Smooth muscle cell (in vitro differentiated cells): ENCODE results near the gene GLI3. TPM values are rescaled to one million over a fixed set of nuclear protein-coding genes. Genes with fewer than 3 reads are reported as not detected.

ENCODE experiments used
- DNase-seq: peaks from one replicate; lab custom pipeline; 2025; ENCODE audit not compliant: unreplicated experiment; lab: John Stamatoyannopoulos, UW
- H2AFZ ChIP-seq: fragments of 200-600 bp; sonication (generic); 2 replicates; pipeline ENCODE4 v1.6.0; 2016; ENCODE audit warnings: antibody characterized with exemption, low read depth, mild to moderate bottlenecking
- H3F3A ChIP-seq: fragments of 200-600 bp; sonication (generic); 2 replicates; pipeline ENCODE4 v1.6.0; 2017; ENCODE audit warnings: antibody characterized with exemption, low read depth
- H3K27ac ChIP-seq: fragments of 200-600 bp; sonication (generic); 2 replicates; pipeline ENCODE4 v1.5.1; 2016; ENCODE audit warnings: low read depth, mild to moderate bottlenecking
- H3K27me3 ChIP-seq: fragments of 200-600 bp; sonication (generic); 2 replicates; pipeline ENCODE4 v1.6.1; 2016; ENCODE audit warnings: low read depth, mild to moderate bottlenecking
- H3K36me3 ChIP-seq: fragments of 200-600 bp; sonication (generic); 2 replicates; pipeline ENCODE4 v1.5.1; 2016; ENCODE audit warnings: low read depth
- H3K4me1 ChIP-seq: fragments of 200-600 bp; sonication (generic); 2 replicates; pipeline ENCODE4 v1.5.1; 2016; ENCODE audit warnings: low read depth
- H3K4me2 ChIP-seq: fragments of 200-600 bp; sonication (generic); 2 replicates; pipeline ENCODE4 v1.6.0; 2016; ENCODE audit warnings: mild to moderate bottlenecking
- H3K4me3 ChIP-seq: fragments of 200-600 bp; sonication (generic); 2 replicates; pipeline ENCODE4 v1.5.1; 2016; ENCODE audit warnings: mild to moderate bottlenecking
- H3K79me2 ChIP-seq: fragments of 200-600 bp; sonication (generic); 2 replicates; pipeline ENCODE4 v1.6.0; 2016; ENCODE audit warnings: low read depth, mild to moderate bottlenecking
- H3K9ac ChIP-seq: fragments of 200-600 bp; sonication (generic); 2 replicates; pipeline ENCODE4 v1.6.0; 2016; ENCODE audit warnings: low read depth
- H3K9me3 ChIP-seq: fragments of 200-600 bp; sonication (generic); replicated peaks from 2 replicates; pipeline ENCODE4 v1.5.1; 2016; ENCODE audit warnings: low read depth
- H4K20me1 ChIP-seq: fragments of 200-600 bp; sonication (generic); 2 replicates; pipeline ENCODE4 v1.6.0; 2016; ENCODE audit warnings: low read depth
- WGBS: methylation state at CpG from one replicate; pipeline ENCODE4 v1.1.7; 2016; ENCODE audit warnings: low lambda C conversion rate; 5-methylcytosine and 5-hydroxymethylcytosine counted together
- polyA plus RNA-seq: library from polyadenylated mRNA; unstranded; fragments of >200 nt; fragmentation: Nextera tagmentation; extraction: Ambion mirVana; gene quantifications from 2 replicates; pipeline ENCODE4 v1.2.1, GENCODE V29; 2016
- total RNA-seq: library from RNA; depleted of rRNA; stranded (reverse); fragments of >200 nt; gene quantifications from 2 replicates; pipeline ENCODE4 v1.2.3, GENCODE V29; 2014
- TF ChIP-seq, protein P1 (sequence below): fragments of 200-600 bp; sonication (generic); IDR thresholded peaks from 2 replicates; pipeline ENCODE4 v1.5.1; 2017; ENCODE audit warnings: borderline replicate concordance, mild to moderate bottlenecking, antibody characterized with exemption; ENCODE audit not compliant: insufficient read depth, poor library complexity, severe bottlenecking

Gene GLI3
- total and polyA plus RNA-seq, 2 experiments from 2014 or later: 31.1 to 70.4 TPM

DNA sequence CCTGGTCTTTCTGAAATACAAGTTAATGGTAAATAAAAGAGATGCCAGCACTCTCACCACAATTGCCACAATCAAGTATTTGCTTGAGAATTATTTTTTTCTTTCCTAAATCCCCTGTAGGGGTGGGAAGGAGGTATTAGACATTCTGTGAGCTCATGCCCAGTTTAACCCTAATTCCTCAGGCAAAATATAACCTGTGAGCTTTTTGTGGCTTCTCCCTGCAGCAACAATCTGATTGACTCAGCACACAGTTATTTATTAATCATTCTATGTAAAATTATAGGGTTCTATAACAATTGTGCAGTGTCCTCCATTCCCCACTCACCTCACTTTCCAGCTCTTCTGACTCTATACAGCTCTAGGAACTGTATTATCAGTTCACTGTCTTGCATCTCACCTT is 66.3 kb downstream of the GLI3 start:
- no peak for DNase-seq
- no peaks in the 10 kb centered on the region for H3K36me3 ChIP-seq
- H3K4me3 ChIP-seq: no peak overlapping the region
- no peaks in the 10 kb centered on the region for H3F3A ChIP-seq
- peaks cover 8% of the 10 kb centered on the region for H3K4me1 ChIP-seq
- H3K27ac ChIP-seq: peak overlapping the region; percentile 32
- no peaks in the 10 kb centered on the region for H3K27me3 ChIP-seq
- H3K79me2 ChIP-seq: peaks cover 95% of the 10 kb centered on the region
- H2AFZ ChIP-seq: no peak overlapping the region
- peaks cover 100% of the 10 kb centered on the region for H4K20me1 ChIP-seq
- TF ChIP-seq, protein P1, sequence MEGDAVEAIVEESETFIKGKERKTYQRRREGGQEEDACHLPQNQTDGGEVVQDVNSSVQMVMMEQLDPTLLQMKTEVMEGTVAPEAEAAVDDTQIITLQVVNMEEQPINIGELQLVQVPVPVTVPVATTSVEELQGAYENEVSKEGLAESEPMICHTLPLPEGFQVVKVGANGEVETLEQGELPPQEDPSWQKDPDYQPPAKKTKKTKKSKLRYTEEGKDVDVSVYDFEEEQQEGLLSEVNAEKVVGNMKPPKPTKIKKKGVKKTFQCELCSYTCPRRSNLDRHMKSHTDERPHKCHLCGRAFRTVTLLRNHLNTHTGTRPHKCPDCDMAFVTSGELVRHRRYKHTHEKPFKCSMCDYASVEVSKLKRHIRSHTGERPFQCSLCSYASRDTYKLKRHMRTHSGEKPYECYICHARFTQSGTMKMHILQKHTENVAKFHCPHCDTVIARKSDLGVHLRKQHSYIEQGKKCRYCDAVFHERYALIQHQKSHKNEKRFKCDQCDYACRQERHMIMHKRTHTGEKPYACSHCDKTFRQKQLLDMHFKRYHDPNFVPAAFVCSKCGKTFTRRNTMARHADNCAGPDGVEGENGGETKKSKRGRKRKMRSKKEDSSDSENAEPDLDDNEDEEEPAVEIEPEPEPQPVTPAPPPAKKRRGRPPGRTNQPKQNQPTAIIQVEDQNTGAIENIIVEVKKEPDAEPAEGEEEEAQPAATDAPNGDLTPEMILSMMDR: no peak
- H3K4me2 ChIP-seq: no peak overlapping the region
- H3K9me3 ChIP-seq: no peaks in the 10 kb centered on the region
- H3K9ac ChIP-seq: no peak overlapping the region

DNA sequence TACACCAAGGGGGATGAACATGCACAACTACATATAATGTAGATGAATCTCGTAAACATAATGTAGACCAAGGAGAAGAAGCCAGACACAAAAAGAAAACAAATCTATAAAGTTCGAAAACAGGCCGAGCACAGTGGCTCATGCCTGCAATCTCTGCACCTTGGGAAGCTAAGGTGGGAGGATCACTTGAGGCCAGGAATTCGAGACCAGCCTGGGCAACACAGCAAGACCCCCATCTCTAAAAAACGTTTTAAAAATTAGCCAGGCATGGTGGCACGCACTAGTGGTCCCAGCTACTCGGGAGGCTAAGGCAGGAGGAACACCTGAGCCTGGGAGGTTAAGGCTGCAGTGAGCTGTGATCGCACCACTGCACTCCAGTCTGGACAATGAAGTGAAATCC is 68.5 kb downstream of the GLI3 start:
- no peak overlapping the region for H3K9ac ChIP-seq
- no peaks in the 10 kb centered on the region for H3K9me3 ChIP-seq
- TF ChIP-seq, protein P1: no peak
- H2AFZ ChIP-seq: no peak overlapping the region
- H4K20me1 ChIP-seq: peaks cover 100% of the 10 kb centered on the region
- no peak for DNase-seq
- no peaks in the 10 kb centered on the region for H3K27me3 ChIP-seq
- H3K27ac ChIP-seq: no peak overlapping the region
- H3F3A ChIP-seq: no peaks in the 10 kb centered on the region
- 98% methylated on average over 8 of the region's 8 CpGs for WGBS
- H3K79me2 ChIP-seq: peaks cover 95% of the 10 kb centered on the region
- no peak overlapping the region for H3K4me3 ChIP-seq
- H3K4me2 ChIP-seq: no peak overlapping the region
- H3K4me1 ChIP-seq: peaks cover 1% of the 10 kb centered on the region
- H3K36me3 ChIP-seq: no peaks in the 10 kb centered on the region

DNA sequence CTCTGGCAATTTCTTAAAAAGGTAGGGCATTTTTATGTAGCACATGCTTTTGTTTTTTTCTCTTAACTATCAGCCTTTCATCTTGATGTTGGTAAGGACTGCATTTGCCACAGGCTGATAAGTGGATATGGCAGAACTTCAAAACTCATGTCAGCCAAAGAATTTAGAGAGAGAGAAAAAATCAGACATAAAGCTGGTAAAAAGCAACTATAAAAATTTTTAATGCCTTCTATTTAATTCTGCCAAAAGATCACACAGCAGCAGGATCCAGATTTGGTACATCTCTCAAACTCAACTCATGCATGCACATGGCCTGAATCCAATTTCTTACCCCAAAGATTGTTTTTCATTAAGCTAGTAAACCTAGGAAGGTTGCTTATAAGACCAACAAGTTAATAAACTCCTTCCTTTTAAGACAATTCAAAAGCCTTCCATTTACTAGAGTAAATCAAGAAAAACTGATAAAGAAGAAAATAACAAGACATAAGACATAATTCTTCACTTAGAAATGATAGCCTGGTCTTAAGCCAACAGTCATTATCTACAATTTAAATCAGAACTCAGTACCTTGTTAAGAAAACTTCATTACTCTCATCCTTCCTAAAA is 69.3 kb downstream of the GLI3 start:
- Histone ChIP-seq H3K4me3 (no peak overlapping the region), H3K9ac (no peak overlapping the region), H3K27me3 (no peaks in the 10 kb centered on the region), H3K4me2 (no peak overlapping the region), H2AFZ (no peak overlapping the region), H4K20me1 (peaks cover 100% of the 10 kb centered on the region), H3K9me3 (no peaks in the 10 kb centered on the region), H3K36me3 (no peaks in the 10 kb centered on the region), H3K4me1 (no peaks in the 10 kb centered on the region), H3K27ac (no peak overlapping the region), H3K79me2 (peaks cover 95% of the 10 kb centered on the region), H3F3A (no peaks in the 10 kb centered on the region)
- no peak for DNase-seq
- TF ChIP-seq, protein P1: no peak

DNA sequence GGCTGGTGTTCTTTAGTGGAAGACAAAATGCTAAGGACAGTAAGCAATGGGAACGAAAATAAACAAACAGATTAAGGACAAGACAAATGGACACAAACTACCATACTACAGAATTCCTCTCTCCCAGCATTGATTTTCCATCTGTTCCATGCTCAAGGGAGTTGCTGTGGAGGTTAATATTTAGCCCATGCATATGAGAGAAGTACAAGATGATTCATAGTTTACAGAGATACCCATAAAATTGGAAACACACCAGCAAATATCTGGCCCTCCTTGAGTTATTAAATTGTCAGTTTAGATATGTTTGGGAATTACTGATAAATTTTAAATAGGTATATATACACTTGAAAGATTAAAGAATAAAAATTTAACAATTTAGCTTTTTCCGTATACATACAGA is 69.8 kb downstream of the GLI3 start:
- no peak overlapping the region for H2AFZ ChIP-seq
- no peaks in the 10 kb centered on the region for H3K27me3 ChIP-seq
- 92% methylated on average over 2 of the region's 2 CpGs for WGBS

More for the DNA sequence above, 69.8 kb downstream of the GLI3 start:
- TF ChIP-seq, protein P1: no peak
- Histone ChIP-seq H3K79me2 (peaks cover 95% of the 10 kb centered on the region), H3K4me1 (no peaks in the 10 kb centered on the region), H3K4me2 (no peak overlapping the region), H3K36me3 (no peaks in the 10 kb centered on the region), H3F3A (no peaks in the 10 kb centered on the region), H4K20me1 (peaks cover 100% of the 10 kb centered on the region), H3K4me3 (no peak overlapping the region), H3K27ac (no peak overlapping the region), H3K9me3 (no peaks in the 10 kb centered on the region), H3K9ac (no peak overlapping the region)
- DNase-seq: no peak
